SK-N-SH (cell line): ENCODE data around the gene CYP2B6.
"Not testable (repeated sequence)": the region's sequence is repeated elsewhere in the genome, so short reads cannot be mapped to it uniquely, and the experiment has no call there.

Source experiments
- CTCF ChIP-seq: fragments of 200-600 bp; sonication (generic); IDR thresholded peaks from 2 replicates; pipeline ENCODE4 v1.6.1; 2017; ENCODE audit warnings: antibody characterized with exemption, mild to moderate bottlenecking, moderate library complexity
- ELF1 ChIP-seq: IDR thresholded peaks from 2 replicates; pipeline ENCODE4 v1.4.0; 2012
- EP300 ChIP-seq, 2 experiments: IDR thresholded peaks; 2 replicates each; pipeline versions ENCODE4 v1.4.0 to v1.6.1; 2012; ENCODE audit warnings: borderline replicate concordance in 1 of 2, low read depth in 1 of 2, low read length in 1 of 2
- EZH2phosphoT487 ChIP-seq: fragments of 200-600 bp; sonication (generic); IDR thresholded peaks from 2 replicates; pipeline ENCODE4 v1.6.1; 2017; ENCODE audit warnings: low read depth, mixed run types, mild to moderate bottlenecking, antibody characterized with exemption, moderate library complexity, borderline replicate concordance
- GABPA ChIP-seq: IDR thresholded peaks from 2 replicates; pipeline ENCODE4 v1.4.0; 2012; ENCODE audit warnings: low read depth, mild to moderate bottlenecking
- JUND ChIP-seq: IDR thresholded peaks from 2 replicates; pipeline ENCODE4 v1.4.0; 2012
- POLR2AphosphoS5 ChIP-seq: IDR thresholded peaks from 2 replicates; pipeline ENCODE4 v1.6.1; 2012; ENCODE audit warnings: low read depth, low read length
- RFX5 ChIP-seq: IDR thresholded peaks from 2 replicates; pipeline ENCODE4 v1.6.1; 2012; ENCODE audit warnings: mild to moderate bottlenecking, improper control_type of control experiment, low read length
- TAF1 ChIP-seq: IDR thresholded peaks from 2 replicates; pipeline ENCODE4 v1.6.1; 2012; ENCODE audit warnings: low read depth, mild to moderate bottlenecking, low read length, moderate library complexity, borderline replicate concordance
- TF ChIP-seq, protein P1 (sequence below): IDR thresholded peaks from 2 replicates; pipeline ENCODE4 v1.6.1; 2012; ENCODE audit warnings: mild to moderate bottlenecking, low read depth, low read length, moderate library complexity
- TF ChIP-seq, protein P2 (sequence below): IDR thresholded peaks from 2 replicates; pipeline ENCODE4 v1.4.0; 2012; ENCODE audit warnings: low read depth, borderline replicate concordance

DNA sequence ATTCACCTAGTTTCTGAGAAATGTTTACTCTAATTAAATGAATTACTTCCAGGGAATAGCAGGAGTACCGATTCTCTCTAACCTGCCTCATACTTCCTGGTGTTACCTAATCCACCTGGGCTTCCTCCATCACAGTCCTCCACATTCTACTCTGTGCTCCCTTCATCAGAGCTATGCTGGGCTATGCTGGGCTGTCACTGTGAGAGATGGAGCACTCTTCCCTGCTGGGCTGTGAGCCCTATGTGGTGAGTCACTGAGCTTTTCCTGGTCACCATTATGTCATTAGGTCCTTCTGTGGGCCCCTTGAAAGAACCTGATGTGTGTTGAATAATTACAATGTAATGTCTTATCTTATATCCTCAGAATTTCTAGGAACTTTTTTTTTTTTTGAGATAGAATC, 54.0 kb downstream of the CYP2B6 start:
- not testable (repeated sequence) for TF ChIP-seq CTCF; RFX5; ELF1; POLR2AphosphoS5; EP300 (IDR thresholded peaks at IDR 0.05; ENCODE audit: borderline replicate concordance in 1 of 2, low read depth in 1 of 2, low read length in 1 of 2); TAF1; JUND; GABPA; EZH2phosphoT487
- TF ChIP-seq, protein P1, sequence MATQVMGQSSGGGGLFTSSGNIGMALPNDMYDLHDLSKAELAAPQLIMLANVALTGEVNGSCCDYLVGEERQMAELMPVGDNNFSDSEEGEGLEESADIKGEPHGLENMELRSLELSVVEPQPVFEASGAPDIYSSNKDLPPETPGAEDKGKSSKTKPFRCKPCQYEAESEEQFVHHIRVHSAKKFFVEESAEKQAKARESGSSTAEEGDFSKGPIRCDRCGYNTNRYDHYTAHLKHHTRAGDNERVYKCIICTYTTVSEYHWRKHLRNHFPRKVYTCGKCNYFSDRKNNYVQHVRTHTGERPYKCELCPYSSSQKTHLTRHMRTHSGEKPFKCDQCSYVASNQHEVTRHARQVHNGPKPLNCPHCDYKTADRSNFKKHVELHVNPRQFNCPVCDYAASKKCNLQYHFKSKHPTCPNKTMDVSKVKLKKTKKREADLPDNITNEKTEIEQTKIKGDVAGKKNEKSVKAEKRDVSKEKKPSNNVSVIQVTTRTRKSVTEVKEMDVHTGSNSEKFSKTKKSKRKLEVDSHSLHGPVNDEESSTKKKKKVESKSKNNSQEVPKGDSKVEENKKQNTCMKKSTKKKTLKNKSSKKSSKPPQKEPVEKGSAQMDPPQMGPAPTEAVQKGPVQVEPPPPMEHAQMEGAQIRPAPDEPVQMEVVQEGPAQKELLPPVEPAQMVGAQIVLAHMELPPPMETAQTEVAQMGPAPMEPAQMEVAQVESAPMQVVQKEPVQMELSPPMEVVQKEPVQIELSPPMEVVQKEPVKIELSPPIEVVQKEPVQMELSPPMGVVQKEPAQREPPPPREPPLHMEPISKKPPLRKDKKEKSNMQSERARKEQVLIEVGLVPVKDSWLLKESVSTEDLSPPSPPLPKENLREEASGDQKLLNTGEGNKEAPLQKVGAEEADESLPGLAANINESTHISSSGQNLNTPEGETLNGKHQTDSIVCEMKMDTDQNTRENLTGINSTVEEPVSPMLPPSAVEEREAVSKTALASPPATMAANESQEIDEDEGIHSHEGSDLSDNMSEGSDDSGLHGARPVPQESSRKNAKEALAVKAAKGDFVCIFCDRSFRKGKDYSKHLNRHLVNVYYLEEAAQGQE: not testable (repeated sequence)
- TF ChIP-seq, protein P2, sequence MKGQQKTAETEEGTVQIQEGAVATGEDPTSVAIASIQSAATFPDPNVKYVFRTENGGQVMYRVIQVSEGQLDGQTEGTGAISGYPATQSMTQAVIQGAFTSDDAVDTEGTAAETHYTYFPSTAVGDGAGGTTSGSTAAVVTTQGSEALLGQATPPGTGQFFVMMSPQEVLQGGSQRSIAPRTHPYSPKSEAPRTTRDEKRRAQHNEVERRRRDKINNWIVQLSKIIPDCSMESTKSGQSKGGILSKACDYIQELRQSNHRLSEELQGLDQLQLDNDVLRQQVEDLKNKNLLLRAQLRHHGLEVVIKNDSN: not testable (repeated sequence)
